ENCODE measurements around the gene MCTS1. TPM values are rescaled to one million over a fixed set of nuclear protein-coding genes. Genes with fewer than 3 reads are reported as not detected.

MCTS1 gene
- total RNA-seq, 1 experiment from 2014 or later = 27.7 TPM

DNA sequence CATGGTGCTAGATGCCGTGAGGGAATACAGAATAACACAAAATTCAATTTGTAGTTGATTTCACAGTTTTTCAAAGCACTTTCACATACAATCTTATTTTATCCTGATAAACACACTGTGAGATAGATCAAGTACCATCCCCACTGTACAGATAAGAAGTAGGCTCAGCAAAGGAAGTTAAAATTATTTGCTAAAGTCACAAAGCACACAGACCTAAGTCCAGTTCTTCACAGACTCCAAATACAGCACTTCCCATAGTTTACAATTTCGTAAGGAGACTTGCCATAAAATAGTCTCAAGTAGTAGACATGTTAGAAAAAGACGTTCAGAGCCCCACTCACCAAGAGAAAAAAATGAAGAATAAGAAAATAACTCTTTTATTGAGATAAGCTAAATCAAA, 35.3 kb upstream of the MCTS1 start:
- Histone ChIP-seq H2BK120ac (ENCODE audit: low read depth, low read length, poor library complexity, severe bottlenecking) (no peak overlapping the region), H2AFZ (ENCODE audit: low read length) (no peak overlapping the region), H3K9ac (ENCODE audit: extremely low read depth, insufficient read length, low read length) (no peak overlapping the region), H2BK20ac (ENCODE audit: low read depth, low read length, poor library complexity, severe bottlenecking) (no peak overlapping the region), H2BK12ac (ENCODE audit: insufficient read length, low read depth, low read length) (no peak overlapping the region), H4K8ac (replicated peaks; ENCODE audit: insufficient read length, low read depth, low read length) (no peak overlapping the region), H3K4ac (ENCODE audit: low read depth, low read length) (no peak overlapping the region), H2BK15ac (ENCODE audit: low read depth, low read length) (no peak overlapping the region), H3K23ac (ENCODE audit: insufficient read length, low read depth, low read length) (no peak overlapping the region), H3K18ac (ENCODE audit: insufficient read length, low read depth, low read length) (no peak overlapping the region), H3K4me2 (ENCODE audit: insufficient read depth, insufficient read length, low read length) (no peak overlapping the region), H4K91ac (ENCODE audit: insufficient read length, low read depth, low read length) (no peak overlapping the region), H3K79me1 (ENCODE audit: insufficient read depth, low read depth, low read length, poor library complexity, severe bottlenecking) (no peaks in the 10 kb centered on the region), H3K27ac (ENCODE audit: insufficient read length, low read depth, low read length) (no peak overlapping the region), H4K5ac (ENCODE audit: insufficient read length, low read depth, low read length) (no peak overlapping the region), H3K9me3 (ENCODE audit: control insufficient read depth, low read depth, low read length) (peaks cover 19% of the 10 kb centered on the region), H2BK5ac (ENCODE audit: insufficient read length, low read length) (no peak overlapping the region), H3K23me2 (ENCODE audit: insufficient read length, low read depth, low read length, poor library complexity, severe bottlenecking) (no peaks in the 10 kb centered on the region), H4K20me1 (ENCODE audit: control insufficient read depth, insufficient read depth, insufficient read length) (no peaks in the 10 kb centered on the region), H3K56ac (ENCODE audit: insufficient read length, low read depth, low read length) (no peak overlapping the region), H3K27me3 (ENCODE audit: insufficient read depth, low read length) (no peaks in the 10 kb centered on the region), H3K14ac (ENCODE audit: insufficient read depth, low read length) (no peak overlapping the region), H3K79me2 (ENCODE audit: insufficient read depth, low read length) (no peaks in the 10 kb centered on the region), H2AK5ac (ENCODE audit: insufficient read length, low read length) (no peak overlapping the region), H3K4me1 (ENCODE audit: insufficient read depth, low read length) (no peaks in the 10 kb centered on the region), H3T11ph (ENCODE audit: low read length) (no peak overlapping the region)
- TF ChIP-seq, protein P1, sequence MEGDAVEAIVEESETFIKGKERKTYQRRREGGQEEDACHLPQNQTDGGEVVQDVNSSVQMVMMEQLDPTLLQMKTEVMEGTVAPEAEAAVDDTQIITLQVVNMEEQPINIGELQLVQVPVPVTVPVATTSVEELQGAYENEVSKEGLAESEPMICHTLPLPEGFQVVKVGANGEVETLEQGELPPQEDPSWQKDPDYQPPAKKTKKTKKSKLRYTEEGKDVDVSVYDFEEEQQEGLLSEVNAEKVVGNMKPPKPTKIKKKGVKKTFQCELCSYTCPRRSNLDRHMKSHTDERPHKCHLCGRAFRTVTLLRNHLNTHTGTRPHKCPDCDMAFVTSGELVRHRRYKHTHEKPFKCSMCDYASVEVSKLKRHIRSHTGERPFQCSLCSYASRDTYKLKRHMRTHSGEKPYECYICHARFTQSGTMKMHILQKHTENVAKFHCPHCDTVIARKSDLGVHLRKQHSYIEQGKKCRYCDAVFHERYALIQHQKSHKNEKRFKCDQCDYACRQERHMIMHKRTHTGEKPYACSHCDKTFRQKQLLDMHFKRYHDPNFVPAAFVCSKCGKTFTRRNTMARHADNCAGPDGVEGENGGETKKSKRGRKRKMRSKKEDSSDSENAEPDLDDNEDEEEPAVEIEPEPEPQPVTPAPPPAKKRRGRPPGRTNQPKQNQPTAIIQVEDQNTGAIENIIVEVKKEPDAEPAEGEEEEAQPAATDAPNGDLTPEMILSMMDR (conservative IDR thresholded peaks at IDR 0.05) = no peak
- DNase-seq = no peak
- H3K36me3 Mint-ChIP-seq (ENCODE audit: insufficient read depth in 1 of 3, low read depth in 3 of 3) = no peaks in the 10 kb centered on the region; a peak in 1 of 7 replicates
- H3K4me1 Mint-ChIP-seq = no peaks in the 10 kb centered on the region
- peaks cover 52 to 58% of the 10 kb centered on the region in 2 experiments for H3K9me3 Mint-ChIP-seq
- H3K4me3 Mint-ChIP-seq = no peak overlapping the region
- no peak overlapping the region for H3K27ac Mint-ChIP-seq
- no peaks in the 10 kb centered on the region for H3K27me3 Mint-ChIP-seq (ENCODE audit: low read depth)
- WGBS (ENCODE audit: extremely low coverage, insufficient read length, low lambda C conversion rate) = no CpG with 5 or more reads among the region's 3 CpGs
